WI38 (cell line): ENCODE measurements around the gene DDX17.

Experiments used
- H3K4me3 ChIP-seq: 2 replicates; pipeline ENCODE4 v1.5.1; 2011; ENCODE audit warnings: low read depth, mild to moderate bottlenecking, control low read depth, low read length
- CTCF ChIP-seq: IDR thresholded peaks from 2 replicates; pipeline ENCODE4 v1.5.1; 2012; ENCODE audit warnings: low read depth, mild to moderate bottlenecking, control low read depth, low read length

DDX17 gene

GRCh38 chr22:38446018-38446601, 60.0 kb downstream of the DDX17 start:
- no peak for TF ChIP-seq CTCF
- no peak overlapping the region for H3K4me3 ChIP-seq

GRCh38 chr22:38444783-38445182, 61.3 kb downstream of the DDX17 start:
- no peak for TF ChIP-seq CTCF
- H3K4me3 ChIP-seq: no peak overlapping the region

GRCh38 chr22:38443628-38444521, 62.2 kb downstream of the DDX17 start:
- H3K4me3 ChIP-seq: no peak overlapping the region

GRCh38 chr22:38442967-38443627, 63.0 kb downstream of the DDX17 start:
- no peak for TF ChIP-seq CTCF
- no peak overlapping the region for H3K4me3 ChIP-seq

More at GRCh38 chr22:38443628-38444521, 62.2 kb downstream of the DDX17 start:
- TF ChIP-seq CTCF: no peak

- TF ChIP-seq CTCF: no peak
- H3K4me3 ChIP-seq: no peak overlapping the region
These were observed 64.4 kb downstream of the DDX17 start for GRCh38 chr22:38441620-38442287.

- no peak for TF ChIP-seq CTCF
- H3K4me3 ChIP-seq: no peak overlapping the region
These were observed 65.3 kb downstream of the DDX17 start for GRCh38 chr22:38440747-38441350.
